GM12878 (cell line): Measurements from ENCODE around the gene ZNF628. TPM values are rescaled to one million over a fixed set of nuclear protein-coding genes. Genes with fewer than 3 reads are reported as not detected.

Experiments
- ATAC-seq: fragments of 200-7000 bp; cut with Tn5 transposase; 3 replicates; pipeline ENCODE4 v1.9.1; 2020; ENCODE audit warnings: mild to moderate bottlenecking, moderate library complexity
- BruUV-seq: library from RNA; stranded (reverse); fragments of 400-500 nt; replicated peaks from 2 replicates; lab custom pipeline; 2021; lab: Mats Ljungman, UMichigan
- CTCF ChIA-PET: fragments of 300-600 bp; sonication (Branson Sonifier 250); formaldehyde crosslinking; extraction: SDS; loops from one replicate; lab custom pipeline; 2021; ENCODE audit warnings: inconsistent platforms; lab: Yijun Ruan, JAX
- POLR2A ChIA-PET: fragments of 350-600 bp; formaldehyde crosslinking; extraction: SDS; loops from one replicate; lab custom pipeline; 2021; ENCODE audit warnings: inconsistent platforms; lab: Charles Lee
- RAD21 ChIA-PET: fragments of 300-600 bp; sonication (Branson Sonifier 250); formaldehyde crosslinking; loops from one replicate; lab custom pipeline; 2023; ENCODE audit warnings: antibody characterized with exemption; ENCODE audit not compliant: unreplicated experiment; lab: Charles Lee
- SMC1A ChIA-PET: fragments of 300-600 bp; sonication (Branson Sonifier 250); formaldehyde crosslinking; loops from one replicate; lab custom pipeline; 2023; ENCODE audit not compliant: unreplicated experiment, uncharacterized antibody; lab: Charles Lee
- DNase-seq: peaks from one replicate; pipeline ENCODE4 v3.0.0-alpha.2; 2011; ENCODE audit warnings: low read depth, low spot score
- FAIRE-seq: peaks from 3 replicates; lab custom pipeline; 2011; peaks lifted over from hg19 to GRCh38; lab: Jason Lieb, UNC
- H2AFZ ChIP-seq: 2 replicates; pipeline ENCODE4 v1.6.0; 2011; ENCODE audit warnings: low read depth, low read length, control low read depth; ENCODE audit not compliant: control insufficient read depth
- H3K27ac ChIP-seq: 2 replicates; pipeline ENCODE4 v1.5.1; 2011; ENCODE audit warnings: control low read depth; ENCODE audit not compliant: control insufficient read depth, insufficient read depth
- H3K27me3 ChIP-seq, 2 experiments: replicated peaks in 1 of 2; 2 replicates each; pipeline versions ENCODE4 v1.6.0 to v1.6.1; 2011; ENCODE audit warnings: low read length in 1 of 2; ENCODE audit not compliant: control insufficient read depth in 2 of 2, insufficient read depth in 2 of 2
- H3K36me3 ChIP-seq, 2 experiments: 2 replicates each; pipeline ENCODE4 v1.5.1; 2011; ENCODE audit warnings: low read length in 1 of 2; ENCODE audit not compliant: control insufficient read depth in 2 of 2, insufficient read depth in 2 of 2
- H3K4me1 ChIP-seq: 2 replicates; pipeline ENCODE4 v1.6.1; 2011; ENCODE audit warnings: mild to moderate bottlenecking, low read length, moderate library complexity, mixed read lengths; ENCODE audit not compliant: control insufficient read depth, insufficient read depth
- H3K4me2 ChIP-seq: 2 replicates; pipeline ENCODE4 v1.6.0; 2011; ENCODE audit warnings: control low read depth; ENCODE audit not compliant: control insufficient read depth, insufficient read depth
- H3K4me3 ChIP-seq: fragments of 200-600 bp; sonication (generic); 2 replicates; pipeline ENCODE4 v1.5.1; 2016
- H3K79me2 ChIP-seq: 2 replicates; pipeline ENCODE4 v1.6.0; 2011; ENCODE audit warnings: low read length; ENCODE audit not compliant: control insufficient read depth, insufficient read depth
- H3K9ac ChIP-seq: 2 replicates; pipeline ENCODE4 v1.8.0; 2011; ENCODE audit warnings: low read length, control low read depth, mixed read lengths; ENCODE audit not compliant: control insufficient read depth, insufficient read depth
- H3K9me3 ChIP-seq: replicated peaks from 3 replicates; pipeline ENCODE4 v1.5.1; 2011; ENCODE audit warnings: mild to moderate bottlenecking, low read length; ENCODE audit not compliant: control insufficient read depth, insufficient read depth
- H4K20me1 ChIP-seq: 2 replicates; pipeline ENCODE4 v1.6.0; 2011; ENCODE audit not compliant: control insufficient read depth, insufficient read depth
- BCL3 ChIP-seq: IDR thresholded peaks from 2 replicates; pipeline ENCODE4 v1.6.1; 2011; ENCODE audit warnings: borderline replicate concordance, low read depth, mild to moderate bottlenecking, moderate library complexity, low read length; ENCODE audit not compliant: insufficient read depth, poor library complexity, severe bottlenecking
- CREM ChIP-seq: IDR thresholded peaks from 2 replicates; pipeline ENCODE4 v1.6.1; 2014; ENCODE audit warnings: antibody characterized with exemption, low read depth
- ETV6 ChIP-seq, 2 experiments: fragments of 450-650 bp in 1 of 2; IDR thresholded peaks in 1 of 2; conservative IDR thresholded peaks in 1 of 2; 2 replicates each; pipeline ENCODE4 v1.6.1; 2014; ENCODE audit warnings: antibody characterized with exemption in 1 of 2, borderline replicate concordance in 1 of 2, low read depth in 1 of 2, mild to moderate bottlenecking in 1 of 2, moderate library complexity in 1 of 2
- PBX3 ChIP-seq: IDR thresholded peaks from 2 replicates; pipeline ENCODE4 v1.6.1; 2011; ENCODE audit warnings: mild to moderate bottlenecking, low read depth, low read length, moderate library complexity; ENCODE audit not compliant: insufficient replicate concordance
- SIN3A ChIP-seq: IDR thresholded peaks from 2 replicates; pipeline ENCODE4 v1.6.1; 2012; ENCODE audit warnings: low read depth, low read length, improper control_type of control experiment
- WRNIP1 ChIP-seq: IDR thresholded peaks from 2 replicates; pipeline ENCODE4 v1.6.1; 2011; ENCODE audit warnings: low read depth, low read length, improper control_type of control experiment, borderline replicate concordance
- WGBS: methylation state at CpG from one replicate; pipeline ENCODE4 v1.1.6; 2016; ENCODE audit warnings: low lambda C conversion rate; ENCODE audit not compliant: insufficient replicate concordance, insufficient coverage; ENCODE audit errors: missing lambda C conversion rate; 5-methylcytosine and 5-hydroxymethylcytosine counted together
- in situ Hi-C: fragments of 300-500 bp; cut with MboI; formaldehyde crosslinking; loops from 9 replicates; pipeline ENCODE4 v1.14.3; 2018; ENCODE audit warnings: mixed read lengths
- intact Hi-C: fragments of 100-400 bp; cut with micrococcal nuclease; formaldehyde crosslinking; loops from one replicate; pipeline ENCODE4 v1.14.2; 2022; ENCODE audit not compliant: unreplicated experiment
- polyA plus RNA-seq, 11 experiments: library from polyadenylated mRNA; depleted of rRNA in 4 of 11; unstranded in 6 of 11; stranded (reverse) in 5 of 11; fragments of >200 nt; fragmentation: Nextera tagmentation in 4 of 11; fragmentation: Illumina TruSeq in 1 of 11; extraction: Ambion mirVana in 4 of 11; extraction: Trizol in 1 of 11; gene quantifications; 1 replicate in 1 of 11; 2 replicates in 10 of 11; pipeline versions ENCODE4 v1.2.1 to v1.2.3, GENCODE V29; 2011 to 2016; ENCODE audit warnings: inconsistent platforms in 2 of 11, missing spikeins in 2 of 11, low read depth in 1 of 11
- total RNA-seq, 4 experiments: library from RNA; depleted of rRNA in 3 of 4; stranded (reverse); fragments of >200 nt in 3 of 4; fragmentation: Illumina TruSeq in 1 of 4; extraction: Trizol in 1 of 4; gene quantifications; 2 replicates each; pipeline versions ENCODE4 v1.2.1 to v1.2.3, GENCODE V29; 2013 to 2021

Gene ZNF628
- total and polyA plus RNA-seq, 10 of the 15 experiments (the other 5 are each of a cell fraction or from before 2014, with no cell fraction given): 0.04 to 11.3 (median 1.6) TPM; not detected in 1

- CTCF ChIA-PET: no interaction called here
Observed at GRCh38 chr19:55526216-55527196, 50.1 kb downstream of the ZNF628 start.

More at GRCh38 chr19:55526216-55527196, 50.1 kb downstream of the ZNF628 start:
- DNase-seq: no peak
- no peaks in the 10 kb centered on the region; the same call in 2 of the 3 replicates for H3K9me3 ChIP-seq
- no peak overlapping the region for H3K9ac ChIP-seq
- no peak overlapping the region for H3K4me2 ChIP-seq
- no peak for FAIRE-seq
- ChIA-PET RAD21 (no interaction called here), SMC1A (no interaction called here), POLR2A (no interaction called here)
- in situ Hi-C loops: no loop called here
- H3K27ac ChIP-seq: no peak overlapping the region
- TF ChIP-seq WRNIP1: no peak
- no peak for TF ChIP-seq SIN3A
- no peak for TF ChIP-seq CREM
- TF ChIP-seq ETV6 (conservative IDR thresholded peaks at IDR 0.05 in 1 of 2, IDR thresholded peaks at IDR 0.05 in 1 of 2; ENCODE audit: borderline replicate concordance in 1 of 2, low read depth in 1 of 2): no peak
- TF ChIP-seq PBX3: peak; percentile 31
- TF ChIP-seq BCL3: peak; percentile 73
- ATAC-seq: no peak
- H3K27me3 ChIP-seq: no peaks in the 10 kb centered on the region
- intact Hi-C loops: no loop called here
- no peaks in the 10 kb centered on the region for H3K4me1 ChIP-seq
- H2AFZ ChIP-seq: no peak overlapping the region
- no TSS peak for BruUV-seq
- H3K79me2 ChIP-seq: no peaks in the 10 kb centered on the region
- no peak overlapping the region for H3K4me3 ChIP-seq
- 63% methylated on average over 33 of the region's 35 CpGs for WGBS
- no peaks in the 10 kb centered on the region for H4K20me1 ChIP-seq
- H3K36me3 ChIP-seq: no peaks in the 10 kb centered on the region
